NCI-H1694 treated with DMSO at 0.1 percent for 48 hours (cell line): ENCODE measurements around the gene MGAT5.

ENCODE experiments used
- DNase-seq: peaks from one replicate; lab custom pipeline; 2025; lab: John Stamatoyannopoulos, UW

The MGAT5 gene

GRCh38 chr2:134401081-134401497 is 147.2 kb downstream of the MGAT5 start:
- DNase-seq: peak; percentile 40

GRCh38 chr2:134401789-134402188 is 147.9 kb downstream of the MGAT5 start:
- no peak for DNase-seq

- peak; percentile 42 for DNase-seq
Measured at GRCh38 chr2:134402410-134402809, 148.5 kb downstream of the MGAT5 start.

DNA sequence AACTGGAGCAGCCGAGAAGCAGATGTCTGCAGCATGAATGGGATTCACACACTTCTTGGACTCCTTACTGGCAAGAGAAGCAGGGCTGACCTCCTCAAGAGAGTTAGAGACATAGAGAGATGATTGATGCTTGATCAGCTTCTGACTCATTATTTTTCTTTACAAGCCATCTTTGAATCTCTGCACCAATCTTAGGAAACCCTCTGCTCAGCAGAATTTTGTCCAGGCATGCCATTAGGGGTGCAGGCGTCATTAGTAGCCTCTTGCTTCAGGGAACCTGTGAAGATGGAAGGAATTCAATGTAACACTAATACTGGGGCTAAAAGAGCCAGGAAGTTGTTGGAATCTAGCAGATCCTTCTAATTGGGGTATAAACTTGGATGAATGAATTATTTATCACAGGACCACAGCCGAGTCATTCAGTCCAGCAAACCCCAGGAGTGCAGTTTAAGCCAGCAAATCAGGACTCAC is 151.8 kb downstream of the MGAT5 start:
- no peak for DNase-seq

- DNase-seq: no peak
Measured at GRCh38 chr2:134406311-134406710, 152.4 kb downstream of the MGAT5 start.

DNA sequence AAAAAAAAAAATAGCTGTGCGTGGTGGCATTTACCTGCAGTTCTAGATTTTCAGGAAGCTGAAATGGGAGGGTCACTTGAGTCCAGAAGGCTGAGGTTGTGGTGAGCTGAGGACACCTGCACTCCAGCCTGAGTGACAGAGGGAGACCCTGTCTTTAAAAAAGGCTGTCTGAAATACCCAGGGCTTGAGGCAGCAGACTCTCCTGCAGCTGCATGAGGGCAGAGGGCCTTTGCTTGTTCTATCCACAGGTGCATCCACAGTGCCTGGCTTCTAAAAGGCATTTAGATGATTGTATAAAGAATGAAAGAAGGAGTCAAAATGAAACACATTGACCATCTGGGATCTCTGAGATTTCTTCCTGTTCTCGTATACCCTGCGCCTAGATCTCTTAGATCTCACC is 152.9 kb downstream of the MGAT5 start:
- no peak for DNase-seq

GRCh38 chr2:134407154-134407890 is 153.4 kb downstream of the MGAT5 start:
- no peak for DNase-seq

GRCh38 chr2:134408386-134408785 is 154.5 kb downstream of the MGAT5 start:
- no peak for DNase-seq

- DNase-seq: no peak
Measured at GRCh38 chr2:134408791-134409190, 154.9 kb downstream of the MGAT5 start.

- no peak for DNase-seq
Measured at GRCh38 chr2:134410006-134410405, 156.1 kb downstream of the MGAT5 start.

GRCh38 chr2:134410831-134411231 is 157.0 kb downstream of the MGAT5 start:
- DNase-seq: no peak

- peak; percentile 89 for DNase-seq
Measured at GRCh38 chr2:134411279-134411827, 157.5 kb downstream of the MGAT5 start.

GRCh38 chr2:134411828-134412638 is 158.2 kb downstream of the MGAT5 start:
- DNase-seq: peak; percentile 96

- DNase-seq: no peak
Measured at GRCh38 chr2:134412639-134412999, 158.7 kb downstream of the MGAT5 start.

GRCh38 chr2:134413430-134413829 is 159.6 kb downstream of the MGAT5 start:
- no peak for DNase-seq

DNA sequence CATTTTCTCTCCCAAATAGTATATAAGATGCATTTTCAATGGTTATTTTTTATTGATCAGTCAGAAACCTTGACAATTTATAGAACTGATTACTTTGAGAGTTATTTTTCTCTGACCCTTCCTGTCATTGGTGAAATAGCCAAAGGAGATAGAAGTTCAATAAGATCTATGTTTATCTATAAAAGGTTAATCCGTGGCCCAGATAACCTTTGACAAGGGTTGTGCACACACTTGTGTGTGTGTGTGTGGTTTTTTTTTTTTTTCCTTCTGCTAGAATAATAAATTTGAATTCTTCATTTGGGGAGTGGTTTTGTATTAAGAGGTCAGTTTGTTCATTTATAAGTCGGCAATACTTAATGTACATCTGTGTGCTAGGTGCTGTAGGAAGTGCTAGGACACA is 160.0 kb downstream of the MGAT5 start:
- no peak for DNase-seq

DNA sequence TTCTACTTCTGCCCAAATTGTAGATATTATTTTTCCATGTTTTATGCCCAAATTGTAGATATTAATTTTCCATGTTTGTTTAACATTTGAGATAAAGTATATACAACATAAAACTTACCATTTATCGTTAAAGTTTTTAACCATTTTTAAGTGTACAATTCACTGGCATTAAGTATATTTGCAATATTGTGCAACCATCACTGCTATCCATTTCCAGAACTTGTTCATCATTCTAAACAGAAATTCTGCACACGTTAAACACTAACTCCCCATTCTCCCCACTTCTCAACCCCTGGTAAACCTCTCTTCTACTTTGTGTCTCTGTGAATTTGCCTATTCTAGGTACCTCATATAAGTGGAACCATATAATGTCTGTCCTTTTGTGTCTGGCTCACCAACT is 162.1 kb downstream of the MGAT5 start:
- no peak for DNase-seq

GRCh38 chr2:134416637-134417036 is 162.8 kb downstream of the MGAT5 start:
- no peak for DNase-seq

DNA sequence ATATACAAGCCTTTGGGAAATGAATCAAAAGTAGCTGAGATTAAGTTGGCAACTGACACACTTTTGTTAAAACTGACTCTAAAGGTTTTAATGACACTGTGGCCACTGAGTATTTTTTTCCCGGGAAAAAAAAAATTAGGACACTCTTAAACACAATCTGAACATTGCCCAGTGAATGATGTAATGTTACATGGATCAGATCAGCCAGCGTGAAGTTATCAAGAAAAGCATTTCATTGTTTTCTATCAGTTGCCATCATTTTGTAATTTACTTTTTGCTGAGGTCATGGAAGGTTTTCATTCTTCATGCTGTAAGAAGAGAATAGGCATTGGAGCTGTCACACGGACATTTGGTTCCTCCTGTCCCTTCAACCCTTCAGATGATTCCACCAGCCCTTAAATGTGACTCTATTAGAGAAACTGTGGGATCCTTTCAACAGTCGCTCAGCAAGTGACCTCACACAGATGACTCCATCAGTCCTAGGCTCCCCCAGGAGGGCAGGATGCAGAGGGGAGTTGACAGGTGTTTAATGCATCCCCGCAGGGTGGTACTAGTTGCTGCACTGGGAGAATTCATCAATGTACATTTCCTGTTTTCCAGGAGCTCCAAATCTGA is 164.2 kb downstream of the MGAT5 start:
- DNase-seq: no peak

GRCh38 chr2:134420259-134420658 is 166.4 kb downstream of the MGAT5 start:
- no peak for DNase-seq

GRCh38 chr2:134420920-134421319 is 167.0 kb downstream of the MGAT5 start:
- DNase-seq: no peak

GRCh38 chr2:134421556-134422328 is 167.9 kb downstream of the MGAT5 start:
- no peak for DNase-seq
